Activated gamma-delta T cell treated with Interleukin-2 at 50 U/mL for 16 hours (primary cell): ENCODE data around the gene EXOC6B.
A peak's percentile ranks its signal among the peaks of the same experiment; 100 is the strongest.

ENCODE experiments used
- DNase-seq: peaks from one replicate; pipeline ENCODE4 v3.0.0-alpha.2; 2020

Gene EXOC6B

DNA sequence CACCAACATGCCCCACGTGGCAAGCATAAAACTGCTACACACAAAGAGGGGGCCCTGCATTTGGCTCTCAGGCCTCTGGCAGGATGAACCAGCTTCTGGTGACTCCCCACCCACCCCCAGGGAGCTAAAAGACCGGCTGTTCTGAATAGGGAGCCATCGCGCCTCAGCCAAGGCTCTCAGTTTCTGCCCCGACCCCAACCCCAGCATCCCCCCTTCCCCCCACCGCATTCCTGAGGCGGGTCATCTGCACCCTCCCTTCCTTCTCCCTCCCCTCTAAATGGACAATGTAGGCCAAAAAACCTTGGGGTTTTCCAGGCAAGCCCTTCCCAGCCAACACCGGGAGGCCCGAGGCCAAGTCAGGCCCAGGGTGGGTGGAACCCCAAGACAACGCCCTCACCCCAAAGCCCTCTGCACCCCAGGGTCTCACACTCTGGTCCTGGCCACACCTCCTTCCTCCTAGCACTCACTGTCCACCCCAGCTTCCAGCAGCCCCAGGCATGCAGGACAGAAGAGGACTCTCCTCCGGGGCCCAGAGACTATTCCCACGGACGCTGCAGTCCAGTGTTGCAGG lies 683.9 kb downstream of the EXOC6B start:
- no peak for DNase-seq

DNA sequence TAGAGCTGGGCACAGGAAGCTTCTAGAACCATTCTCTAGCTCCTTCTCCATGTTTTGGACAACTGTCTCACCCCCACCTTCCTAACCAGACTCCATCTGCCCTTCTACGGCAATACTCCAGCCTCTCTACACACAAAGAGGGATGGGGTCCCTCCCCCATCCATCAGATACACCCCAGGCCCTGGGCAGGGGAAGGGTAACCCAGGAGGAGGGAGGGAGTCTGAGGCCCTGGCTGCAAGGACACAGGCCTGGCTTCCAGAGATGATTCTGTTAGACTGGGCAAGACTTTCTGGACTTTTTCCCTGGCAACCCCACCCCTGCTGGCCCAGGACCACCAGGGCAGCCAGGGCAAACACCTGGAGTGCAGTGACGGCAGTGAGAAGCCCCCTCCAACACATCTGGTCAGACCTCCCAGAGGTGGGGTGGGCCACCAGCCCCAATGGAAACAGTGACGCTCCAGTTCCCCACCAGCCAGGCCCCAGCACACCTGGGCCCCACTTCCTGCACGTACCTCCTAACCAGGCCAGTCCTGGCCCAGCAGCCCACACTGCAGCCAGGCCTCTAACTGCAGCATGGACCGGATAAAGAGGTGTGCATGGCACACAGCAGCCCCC lies 684.7 kb downstream of the EXOC6B start:
- DNase-seq = no peak

DNA sequence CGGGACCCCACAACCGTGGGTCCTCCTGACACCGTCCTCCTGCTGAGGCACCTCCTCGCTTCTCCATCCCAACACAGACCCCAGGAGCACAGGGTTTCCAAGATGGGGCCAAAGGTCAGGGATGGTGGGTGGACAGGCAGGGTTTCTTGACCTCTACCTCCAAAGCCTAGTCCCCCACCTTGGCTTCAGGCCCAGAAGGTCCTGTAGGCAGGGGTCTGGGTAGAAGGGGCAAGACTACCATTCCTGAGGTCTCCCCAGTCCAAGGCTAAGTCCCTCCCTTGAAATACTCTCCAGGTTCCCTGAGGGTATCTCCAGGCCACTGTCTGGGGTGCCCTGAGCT lies 685.2 kb downstream of the EXOC6B start:
- DNase-seq = no peak

- no peak for DNase-seq
Measured at GRCh38 chr2:72139874-72140620, 685.8 kb downstream of the EXOC6B start.

DNA sequence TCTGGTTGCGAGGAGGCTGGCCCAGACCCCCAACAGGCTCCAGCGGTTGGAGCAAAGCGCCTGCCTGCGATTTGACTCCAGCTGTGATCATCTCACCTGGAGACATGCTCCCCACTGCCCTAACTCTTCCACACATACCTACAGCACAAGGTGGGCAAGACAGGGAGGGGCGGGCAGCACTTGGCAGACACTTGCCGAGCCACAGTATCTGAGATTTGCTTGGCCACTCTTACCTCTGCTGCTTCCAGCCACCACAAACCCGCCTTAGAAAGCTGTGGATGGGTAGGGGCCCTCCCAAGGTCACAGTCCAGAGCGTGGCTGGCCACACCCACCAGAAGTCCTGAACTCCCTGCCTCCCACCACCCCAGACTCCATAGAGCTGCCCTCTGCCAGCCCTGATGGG lies 686.4 kb downstream of the EXOC6B start:
- no peak for DNase-seq

DNA sequence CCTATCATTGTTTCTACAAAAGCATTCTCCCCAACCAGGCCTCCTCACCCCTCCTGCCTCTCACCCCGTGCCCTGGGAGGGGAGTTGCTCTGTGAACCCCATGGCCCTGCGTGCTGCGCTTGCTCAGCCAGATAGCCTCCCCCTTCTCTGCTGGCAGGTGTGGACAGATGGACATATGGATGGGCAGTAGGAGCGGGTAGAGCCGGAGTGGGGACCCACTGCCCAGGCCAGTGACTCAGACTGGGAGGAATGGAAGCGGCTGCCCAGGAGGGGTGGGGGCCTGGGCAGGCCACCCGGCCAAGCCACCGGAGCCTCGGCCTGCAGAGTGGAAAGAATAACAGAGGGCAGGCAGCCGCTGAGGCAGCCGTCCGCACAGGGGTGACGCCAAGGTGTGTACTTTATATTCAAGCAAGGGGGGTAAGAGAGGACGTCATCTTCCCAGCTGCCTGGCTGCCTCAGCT lies 686.9 kb downstream of the EXOC6B start:
- no peak for DNase-seq

DNA sequence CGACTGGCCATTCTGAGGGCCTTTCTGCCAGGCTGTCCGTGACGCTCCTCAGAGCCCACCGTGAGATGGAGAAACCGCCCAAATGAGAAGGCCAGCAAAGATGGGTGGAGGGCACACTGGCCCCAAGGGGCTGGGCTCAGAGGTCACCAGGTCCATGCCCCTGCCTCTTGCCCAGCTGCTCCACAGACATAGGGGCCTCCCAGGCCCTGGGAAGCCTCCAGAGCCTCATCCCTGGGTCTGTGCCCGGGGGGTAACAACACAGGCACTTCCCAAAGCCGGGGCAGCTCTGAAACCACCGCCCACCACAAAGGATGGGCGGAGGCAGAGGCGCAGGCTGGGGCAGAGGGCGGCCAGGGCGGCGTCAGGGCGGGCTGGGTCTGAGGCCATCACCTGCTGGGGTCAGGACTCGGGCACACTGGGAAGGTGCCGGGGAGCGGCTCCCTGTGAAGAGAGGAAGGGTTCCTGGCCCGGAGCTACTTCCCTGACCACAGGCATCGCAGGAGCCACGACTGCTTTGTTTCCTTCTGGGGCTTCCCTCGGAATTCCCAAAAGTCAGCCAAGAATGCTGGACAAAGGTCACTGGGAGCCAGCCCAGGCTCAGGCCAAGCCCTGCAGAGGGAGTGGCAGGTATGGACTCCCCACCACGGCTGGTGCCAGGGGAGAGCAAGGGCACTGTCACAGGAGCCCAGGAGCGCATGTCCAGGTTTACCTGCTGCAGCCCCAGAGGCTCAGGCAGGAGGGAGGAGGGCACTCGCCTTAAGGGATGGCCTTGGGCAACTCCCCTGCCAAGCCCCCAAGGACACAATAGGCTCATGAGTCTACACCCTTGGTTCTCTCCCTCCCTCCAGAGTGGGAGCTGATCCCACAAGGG lies 687.6 kb downstream of the EXOC6B start:
- no peak for DNase-seq

- DNase-seq = peak; percentile 58
Measured at GRCh38 chr2:72137498-72138010, 688.3 kb downstream of the EXOC6B start.

DNA sequence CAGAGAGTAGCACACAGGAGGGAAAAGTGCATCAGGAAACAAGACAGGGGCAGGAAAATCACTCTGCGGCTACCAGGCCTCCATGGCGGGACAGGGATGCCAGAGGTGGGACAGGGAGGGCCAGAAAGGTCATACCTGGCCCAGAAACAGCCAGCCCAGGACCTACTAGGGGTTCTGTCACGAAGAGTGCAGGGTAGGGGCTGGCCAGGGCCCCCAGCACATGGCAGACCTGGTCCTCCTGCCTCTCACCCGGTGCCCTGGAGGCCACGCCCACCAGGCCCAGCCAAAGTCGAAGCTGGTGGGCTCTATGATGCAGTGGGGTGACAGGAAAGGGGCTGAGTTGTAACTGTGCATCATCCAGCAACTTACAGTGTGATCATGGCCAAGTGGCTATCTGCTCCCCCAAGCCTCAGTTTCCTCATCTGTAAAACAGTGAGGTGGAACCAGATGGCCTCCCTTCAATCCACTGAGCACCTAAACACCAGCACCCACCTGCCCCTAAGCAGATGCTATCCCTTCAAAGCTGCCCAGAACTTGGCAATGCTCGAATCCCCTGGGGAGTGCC lies 688.8 kb downstream of the EXOC6B start:
- DNase-seq = no peak

DNA sequence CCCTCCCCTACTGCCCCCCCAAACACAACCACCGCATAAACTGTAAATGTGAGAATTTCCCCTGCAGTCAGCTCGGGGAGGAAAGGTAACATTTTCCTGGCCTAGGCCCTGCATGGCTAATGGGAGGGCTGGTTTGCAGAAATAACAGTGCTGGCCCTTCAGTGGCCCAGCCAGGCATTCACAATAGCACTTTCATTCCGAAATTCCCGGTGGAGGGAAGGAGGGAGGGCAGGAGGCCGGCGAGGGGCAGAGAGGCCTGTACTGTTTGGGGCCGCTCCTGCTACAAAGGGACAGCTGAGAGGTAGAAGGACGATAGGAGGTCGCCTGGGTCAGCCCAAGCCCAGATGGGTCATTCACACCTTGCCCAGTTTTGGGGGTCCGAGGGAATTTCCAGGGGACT lies 689.5 kb downstream of the EXOC6B start:
- DNase-seq = no peak

GRCh38 chr2:72135921-72136320 lies 689.9 kb downstream of the EXOC6B start:
- DNase-seq = no peak

DNA sequence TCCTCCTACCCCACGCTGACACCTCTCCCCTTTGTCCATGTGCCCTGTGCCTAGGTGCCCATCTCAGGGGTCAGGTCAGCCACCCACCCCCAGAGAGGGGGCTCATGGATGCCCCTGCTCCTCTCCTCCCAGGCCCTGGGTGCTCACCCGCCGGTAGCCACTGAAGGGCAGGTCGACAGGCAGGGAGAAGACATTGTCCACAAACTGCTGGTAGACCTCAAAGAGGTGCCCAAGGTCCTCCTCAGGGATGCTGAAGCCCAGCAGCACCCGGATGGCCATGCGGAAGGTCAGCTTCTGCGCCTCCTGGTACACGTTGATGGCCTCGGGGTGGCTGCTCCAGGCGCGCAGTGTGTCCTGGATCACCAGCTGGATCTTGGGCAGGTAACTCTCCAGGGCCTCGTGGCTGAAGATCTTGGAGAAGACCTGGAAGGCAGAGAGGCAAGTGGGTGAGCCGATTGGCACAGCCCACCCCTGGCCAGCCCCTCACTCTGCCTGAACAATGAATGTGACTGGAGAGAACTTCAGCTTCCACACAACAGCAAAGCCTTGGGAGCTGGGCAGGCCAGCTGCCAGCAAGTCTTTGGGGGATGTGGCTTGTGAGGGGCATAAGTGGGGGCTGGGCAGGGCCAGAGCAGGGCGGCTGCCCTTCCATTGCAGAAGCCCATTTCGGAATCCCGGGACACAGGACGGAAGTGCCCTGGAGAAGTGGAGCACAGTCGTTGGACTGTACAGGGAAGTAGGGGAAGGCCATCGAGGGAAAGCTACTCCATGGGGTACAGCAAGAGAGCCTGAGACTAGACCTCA lies 690.6 kb downstream of the EXOC6B start:
- DNase-seq = no peak

DNA sequence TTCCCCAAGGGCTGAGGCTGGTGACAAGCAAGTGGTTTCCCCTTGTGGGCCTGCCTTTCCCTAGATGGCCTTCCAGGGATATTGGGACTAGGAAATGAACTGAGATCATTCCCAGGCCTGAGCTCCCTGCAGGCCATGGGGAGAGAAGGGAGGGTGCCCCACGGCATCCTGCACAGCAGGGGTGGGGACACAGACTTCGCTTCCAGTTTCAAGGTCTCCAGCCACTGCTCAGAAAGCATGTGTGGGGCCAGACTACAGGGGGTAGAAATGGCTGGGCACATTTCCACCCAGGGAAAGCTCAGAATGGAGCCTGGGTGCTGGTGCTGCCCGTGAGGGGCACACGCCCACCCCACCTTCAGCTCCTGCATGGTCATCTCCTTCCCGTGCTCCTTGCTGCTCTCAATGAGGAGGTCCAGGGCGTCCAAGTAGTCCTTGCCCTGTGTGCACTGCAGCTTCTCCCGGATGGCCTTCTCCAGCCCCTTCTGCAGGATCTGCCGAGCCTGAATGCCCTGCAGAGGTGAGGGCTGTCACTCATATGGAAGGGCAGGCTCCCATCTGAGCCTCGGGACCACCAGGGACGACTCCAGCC lies 691.3 kb downstream of the EXOC6B start:
- no peak for DNase-seq

- DNase-seq = no peak
Measured at GRCh38 chr2:72133721-72134407, 692.0 kb downstream of the EXOC6B start.

GRCh38 chr2:72132981-72133720 lies 692.7 kb downstream of the EXOC6B start:
- no peak for DNase-seq

- no peak for DNase-seq
Measured at GRCh38 chr2:72131916-72132841, 693.7 kb downstream of the EXOC6B start.

- no peak for DNase-seq
Measured at GRCh38 chr2:72131371-72131891, 694.4 kb downstream of the EXOC6B start.

DNA sequence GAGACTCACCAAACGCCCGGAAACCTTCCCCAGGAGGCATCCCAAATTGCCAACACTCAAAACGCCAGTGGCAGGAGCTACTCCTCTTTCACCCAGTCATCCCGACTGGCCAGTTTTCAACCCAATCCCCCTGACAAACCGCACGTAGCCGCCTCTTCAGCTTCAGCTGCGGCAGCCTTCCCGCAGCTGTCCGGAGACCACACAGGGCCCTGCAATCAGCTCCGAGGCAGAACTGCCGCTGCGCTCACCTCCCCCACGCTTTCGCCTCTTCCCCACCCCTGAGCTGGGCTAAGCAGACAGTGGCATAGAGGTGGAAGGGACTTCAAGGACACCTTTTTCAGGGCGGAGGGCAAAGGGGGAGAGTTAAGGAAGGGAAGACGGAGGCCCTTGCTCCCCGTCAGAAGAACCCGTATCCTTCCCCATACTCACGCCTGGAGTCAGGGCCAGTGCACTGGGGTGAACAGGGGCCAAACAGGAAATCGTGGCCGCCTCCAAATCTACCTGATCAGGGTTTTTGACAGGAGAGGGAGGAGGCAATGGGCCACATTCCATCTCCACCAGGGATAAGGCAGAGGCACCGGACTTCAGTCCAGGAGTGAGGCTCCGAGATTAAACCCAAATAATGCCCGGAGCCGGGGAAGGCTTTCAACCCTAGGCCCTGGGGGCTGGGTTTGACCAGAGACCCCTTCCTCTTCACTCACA lies 695.0 kb downstream of the EXOC6B start:
- no peak for DNase-seq
